GM10248 (cell line): Measurements from ENCODE around the gene SLC44A5.
"Not testable (repeated sequence)": the region's sequence is repeated elsewhere in the genome, so short reads cannot be mapped to it uniquely, and the experiment has no call there.

ENCODE experiments used
- CTCF ChIA-PET: fragments of 300-600 bp; sonication (Branson Sonifier 250); formaldehyde crosslinking; extraction: SDS; loops from one replicate; lab custom pipeline; 2021; ENCODE audit warnings: antibody characterized with exemption; lab: Yijun Ruan, JAX
- POLR2A ChIA-PET: fragments of 350-650 bp; sonication (Branson Sonifier 250); formaldehyde crosslinking; extraction: SDS; loops from one replicate; lab custom pipeline; 2020; ENCODE audit warnings: antibody characterized with exemption; lab: Yijun Ruan, JAX
- DNase-seq: peaks from one replicate; pipeline ENCODE4 v3.0.0; 2012; ENCODE audit errors: extremely low spot score
- CTCF ChIP-seq: IDR thresholded peaks from 2 replicates; pipeline ENCODE4 v1.5.1; 2012; ENCODE audit warnings: mild to moderate bottlenecking, low read depth; ENCODE audit errors: extremely low read depth, missing control alignments, control extremely low read depth

Gene SLC44A5

DNA sequence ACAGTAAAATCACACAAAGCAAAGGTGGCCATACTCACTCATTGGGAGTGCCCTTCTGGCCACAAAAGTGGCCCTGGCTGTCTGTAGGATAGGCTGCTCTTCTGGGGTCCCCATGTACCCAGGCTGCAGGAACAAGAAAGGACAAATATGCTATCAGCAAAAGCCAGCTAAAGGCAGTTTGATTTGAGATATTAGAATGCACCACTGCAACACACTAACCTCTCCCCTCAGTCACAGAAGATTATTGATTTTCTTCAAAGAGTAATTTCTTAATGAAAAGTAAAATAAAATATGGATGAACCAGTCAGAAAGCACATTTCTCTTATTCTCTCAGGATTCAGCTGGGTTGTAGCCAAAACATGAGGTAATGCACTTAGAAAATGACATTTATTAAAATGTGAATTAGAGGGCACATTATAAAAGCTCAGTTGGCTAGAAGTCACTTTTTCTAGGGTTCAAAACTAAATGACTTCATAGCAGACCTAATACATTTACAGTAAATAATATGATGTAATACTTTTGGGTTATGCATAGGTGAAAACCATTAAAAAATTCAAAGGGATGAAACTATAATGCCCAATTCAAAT lies 335.9 kb downstream of the SLC44A5 start:
- CTCF ChIA-PET = interaction anchor here (5.1 kb wide), 1 partner anchor 8 kb away, joined by 42 read pairs; no protein-coding TSS in a partner anchor
- POLR2A ChIA-PET = no interaction called here
- no peak for DNase-seq
- no peak for TF ChIP-seq CTCF

DNA sequence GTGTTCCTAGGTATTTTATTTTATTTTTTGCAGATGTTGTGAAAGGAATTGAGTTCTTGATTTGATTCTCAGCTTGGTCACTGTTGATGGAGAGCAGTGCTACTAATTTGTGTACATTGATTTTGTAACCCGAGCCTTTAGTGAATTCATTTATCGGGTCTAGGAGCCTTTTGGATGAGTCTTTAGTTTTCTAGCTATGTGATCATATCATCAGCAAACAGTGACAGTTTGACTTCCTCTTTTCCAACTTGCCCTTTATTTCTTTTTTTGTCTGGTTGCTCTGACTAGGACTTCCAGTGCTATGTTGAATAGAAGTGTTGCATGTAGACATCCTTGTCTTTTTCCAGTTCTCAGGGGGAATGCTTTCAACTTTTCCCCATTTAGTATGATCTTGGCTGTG lies 337.8 kb downstream of the SLC44A5 start:
- DNase-seq = no peak
- ChIA-PET POLR2A (no interaction called here), CTCF (no interaction called here)
- no peak for TF ChIP-seq CTCF

DNA sequence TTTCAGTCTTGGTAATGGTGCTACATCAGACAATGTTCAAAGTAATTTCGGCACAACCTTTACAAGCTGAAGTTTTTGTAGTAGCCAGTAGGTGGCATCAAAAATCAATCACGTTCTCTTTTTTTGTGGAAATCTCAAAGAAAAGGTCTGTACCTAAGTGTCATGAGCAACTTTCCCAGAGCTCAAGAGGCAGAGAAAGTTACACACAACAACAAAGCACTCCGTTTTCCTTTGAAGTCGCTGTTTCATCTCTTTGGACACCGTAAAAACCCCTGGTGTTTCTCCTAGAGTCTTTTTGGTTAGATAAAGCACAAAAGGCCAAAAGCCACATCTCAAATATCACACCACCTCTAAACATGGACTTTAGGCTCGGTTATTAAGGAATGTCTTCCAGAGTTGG lies 345.1 kb downstream of the SLC44A5 start:
- DNase-seq = peak; percentile 15
- peak; percentile 50 for TF ChIP-seq CTCF
- ChIA-PET CTCF (interaction anchor here (0.7 to 3.6 kb wide), 24 partner anchors 8 to 537 kb away, joined by 3 to 42 read pairs (median 4); no protein-coding TSS in a partner anchor), POLR2A (no interaction called here)

GRCh38 chr1:75264112-75264511 lies 346.8 kb downstream of the SLC44A5 start:
- CTCF ChIA-PET = interaction anchor here (0.7 kb wide), 1 partner anchor 10 kb away, joined by 3 read pairs; no protein-coding TSS in a partner anchor
- no peak for DNase-seq
- POLR2A ChIA-PET = no interaction called here
- TF ChIP-seq CTCF = no peak

DNA sequence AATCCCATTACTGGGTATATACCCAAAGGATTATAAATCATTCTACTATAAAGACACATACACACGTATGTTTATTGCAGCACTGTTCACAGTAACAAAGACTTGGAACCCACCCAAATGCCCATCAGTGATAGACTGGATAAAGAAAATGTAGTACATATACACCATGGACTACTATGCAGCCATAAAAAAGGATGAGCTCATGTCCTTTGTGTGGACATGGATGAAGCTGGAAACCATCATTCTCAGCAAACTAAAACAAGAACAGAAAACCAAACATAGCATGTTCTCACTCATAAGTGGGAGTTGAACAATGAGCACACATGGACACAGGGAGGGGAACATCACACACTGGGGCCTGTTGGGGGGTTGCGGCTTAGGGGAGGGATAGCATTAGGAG lies 347.3 kb downstream of the SLC44A5 start:
- CTCF ChIA-PET = interaction anchor here (1.5 kb wide), 1 partner anchor 31 kb away, joined by 3 read pairs; no protein-coding TSS in a partner anchor
- POLR2A ChIA-PET, DNase-seq: not testable (repeated sequence)

DNA sequence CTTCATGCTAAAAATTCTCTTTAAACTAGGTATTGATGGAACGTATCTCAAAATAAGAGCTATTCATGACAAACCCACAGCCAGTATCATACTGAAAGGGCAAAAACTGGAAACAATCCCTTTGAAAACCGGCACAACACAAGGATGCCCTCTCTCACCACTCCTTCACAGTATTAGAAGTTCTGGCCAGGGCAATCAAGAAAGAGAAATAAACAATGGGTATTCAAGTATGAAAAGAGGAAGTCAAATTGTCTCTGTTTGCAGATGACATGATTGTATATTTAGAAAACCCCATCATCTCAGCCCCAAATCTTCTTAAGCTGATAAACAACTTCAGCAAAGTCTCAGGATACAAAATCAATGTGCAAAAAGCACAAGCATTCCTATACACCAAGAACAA lies 349.0 kb downstream of the SLC44A5 start:
- CTCF ChIA-PET = interaction anchor here (0.8 kb wide), 1 partner anchor 10 kb away, joined by 3 read pairs; no protein-coding TSS in a partner anchor
- DNase-seq, POLR2A ChIA-PET: not testable (repeated sequence)

- no peak for DNase-seq
- no peak for TF ChIP-seq CTCF
- ChIA-PET POLR2A (no interaction called here), CTCF (interaction anchor here (0.9 to 1.5 kb wide), 6 partner anchors 8 to 373 kb away, joined by 3 to 9 read pairs (median 4); no protein-coding TSS in a partner anchor)
Measured at GRCh38 chr1:75258351-75258750, 352.6 kb downstream of the SLC44A5 start.
